Caco-2 (cell line): Measurements from ENCODE around the gene ZNF777. TPM values are rescaled to one million over a fixed set of nuclear protein-coding genes. Genes with fewer than 3 reads are reported as not detected.

ENCODE experiments used
- BruUV-seq: library from RNA; stranded (reverse); fragments of 400-500 nt; replicated peaks from 2 replicates; lab custom pipeline; 2021; lab: Mats Ljungman, UMichigan
- CTCF ChIA-PET: fragments of 300-600 bp; sonication (Branson Sonifier 250); formaldehyde crosslinking; loops from one replicate; lab custom pipeline; 2022; ENCODE audit warnings: antibody characterized with exemption; lab: Charles Lee
- POLR2A ChIA-PET: fragments of 300-600 bp; sonication (Branson Sonifier 250); formaldehyde crosslinking; loops from one replicate; lab custom pipeline; 2022; ENCODE audit warnings: antibody characterized with exemption; lab: Charles Lee
- DNase-seq, 2 experiments: peaks; one replicate each; pipeline versions ENCODE4 v3.0.0 to v3.0.0-alpha.2; 2020 to 2022
- H3K27me3 ChIP-seq: replicated peaks from 2 replicates; pipeline ENCODE4 v1.6.0; 2011; ENCODE audit warnings: low read length; ENCODE audit not compliant: control insufficient read depth, insufficient read depth
- H3K36me3 ChIP-seq: 2 replicates; pipeline ENCODE4 v1.5.1; 2011; ENCODE audit warnings: low read length; ENCODE audit not compliant: control insufficient read depth, insufficient read depth
- H3K4me1 ChIP-seq: fragments of 250-450 bp; sonication (Bioruptor Pico); 2 replicates; pipeline ENCODE4 v1.5.1; 2020; ENCODE audit warnings: mild to moderate bottlenecking
- H3K4me3 ChIP-seq: 2 replicates; pipeline ENCODE4 v1.5.1; 2011; ENCODE audit warnings: low read depth, mild to moderate bottlenecking, control low read depth, low read length
- H3K9me3 ChIP-seq: fragments of 250-450 bp; sonication (Bioruptor Pico); 2 replicates; pipeline ENCODE4 v1.5.1; 2020; ENCODE audit warnings: mild to moderate bottlenecking, moderate library complexity
- H3K27ac Mint-ChIP-seq: one replicate; pipeline ENCODE4 v1.8.0; 2022; ENCODE audit warnings: mixed read lengths; ENCODE audit not compliant: unreplicated experiment
- H3K27me3 Mint-ChIP-seq: one replicate; pipeline ENCODE4 v1.8.0; 2022; ENCODE audit warnings: mixed read lengths; ENCODE audit not compliant: insufficient read depth, unreplicated experiment
- H3K36me3 Mint-ChIP-seq: one replicate; pipeline ENCODE4 v1.8.0; 2022; ENCODE audit warnings: mild to moderate bottlenecking, mixed read lengths; ENCODE audit not compliant: insufficient read depth, unreplicated experiment
- H3K4me1 Mint-ChIP-seq: one replicate; pipeline ENCODE4 v1.8.0; 2022; ENCODE audit warnings: low read depth, mixed read lengths; ENCODE audit not compliant: unreplicated experiment
- H3K4me3 Mint-ChIP-seq: one replicate; pipeline ENCODE4 v1.8.0; 2022; ENCODE audit warnings: mild to moderate bottlenecking, moderate library complexity, mixed read lengths; ENCODE audit not compliant: unreplicated experiment
- H3K9me3 Mint-ChIP-seq: one replicate; pipeline ENCODE4 v1.8.0; 2022; ENCODE audit warnings: mixed read lengths; ENCODE audit not compliant: unreplicated experiment
- CTCF ChIP-seq, 2 experiments: fragments of 200-600 bp in 1 of 2; IDR thresholded peaks; 1 replicate in 1 of 2; 2 replicates in 1 of 2; pipeline versions ENCODE4 v1.5.1 to v1.8.0; 2011 to 2022; ENCODE audit warnings: antibody characterized with exemption in 1 of 2, control low read depth in 1 of 2, inconsistent platforms in 1 of 2, low read depth in 1 of 2, low read length in 1 of 2, mild to moderate bottlenecking in 1 of 2, moderate library complexity in 1 of 2; ENCODE audit not compliant: insufficient read depth in 1 of 2, severe bottlenecking in 1 of 2, unreplicated experiment in 1 of 2
- intact Hi-C: fragments of 100-400 bp; cut with micrococcal nuclease; formaldehyde crosslinking; loops from one replicate; pipeline ENCODE4 v1.10.0; 2022; ENCODE audit not compliant: unreplicated experiment
- total RNA-seq: library from RNA; stranded (reverse); gene quantifications from 2 replicates; pipeline ENCODE4 v1.2.3, GENCODE V29; 2022

Gene ZNF777
- total RNA-seq, 1 experiment from 2014 or later, result 22.7 TPM

GRCh38 chr7:149385195-149385950 lies 75.5 kb downstream of the ZNF777 start:
- BruUV-seq, result no TSS peak
- DNase-seq, result no peak
- POLR2A ChIA-PET, result no interaction called here
- no peak for TF ChIP-seq CTCF (IDR thresholded peaks at IDR 0.05; ENCODE audit: insufficient read depth in 1 of 2, low read depth in 1 of 2, low read length in 1 of 2, severe bottlenecking in 1 of 2, unreplicated experiment in 1 of 2)
- Histone ChIP-seq H3K9me3 (peaks cover 4% of the 10 kb centered on the region), H3K4me1 (no peaks in the 10 kb centered on the region), H3K27me3 (no peaks in the 10 kb centered on the region), H3K36me3 (no peaks in the 10 kb centered on the region), H3K4me3 (no peak overlapping the region)
- peaks cover 6% of the 10 kb centered on the region for H3K27me3 Mint-ChIP-seq
- CTCF ChIA-PET, result no interaction called here
- no peak overlapping the region for H3K27ac Mint-ChIP-seq
- no peak overlapping the region for H3K4me3 Mint-ChIP-seq
- no peaks in the 10 kb centered on the region for H3K36me3 Mint-ChIP-seq
- H3K9me3 Mint-ChIP-seq, result peaks cover 6% of the 10 kb centered on the region
- intact Hi-C loops, result no loop called here
- no peaks in the 10 kb centered on the region for H3K4me1 Mint-ChIP-seq

Other genes starting within 250 kb of the ZNF777 start
- 15.9 and 18.6 TPM in 2 replicates for gene ZNF212, start 221.4 kb downstream of the ZNF777 start, total RNA-seq
- 26.1 and 27.3 TPM in 2 replicates for gene ZNF783, start 198.9 kb downstream of the ZNF777 start, total RNA-seq
- 19.1 and 19.3 TPM in 2 replicates for gene ZNF746, start 36.7 kb upstream of the ZNF777 start, total RNA-seq